DMS79 treated with DMSO at 0.1 percent for 48 hours (cell line): ENCODE results near the gene FALEC.

Source experiments
- DNase-seq: peaks from one replicate; lab custom pipeline; 2025; lab: John Stamatoyannopoulos, UW

Gene FALEC

DNA sequence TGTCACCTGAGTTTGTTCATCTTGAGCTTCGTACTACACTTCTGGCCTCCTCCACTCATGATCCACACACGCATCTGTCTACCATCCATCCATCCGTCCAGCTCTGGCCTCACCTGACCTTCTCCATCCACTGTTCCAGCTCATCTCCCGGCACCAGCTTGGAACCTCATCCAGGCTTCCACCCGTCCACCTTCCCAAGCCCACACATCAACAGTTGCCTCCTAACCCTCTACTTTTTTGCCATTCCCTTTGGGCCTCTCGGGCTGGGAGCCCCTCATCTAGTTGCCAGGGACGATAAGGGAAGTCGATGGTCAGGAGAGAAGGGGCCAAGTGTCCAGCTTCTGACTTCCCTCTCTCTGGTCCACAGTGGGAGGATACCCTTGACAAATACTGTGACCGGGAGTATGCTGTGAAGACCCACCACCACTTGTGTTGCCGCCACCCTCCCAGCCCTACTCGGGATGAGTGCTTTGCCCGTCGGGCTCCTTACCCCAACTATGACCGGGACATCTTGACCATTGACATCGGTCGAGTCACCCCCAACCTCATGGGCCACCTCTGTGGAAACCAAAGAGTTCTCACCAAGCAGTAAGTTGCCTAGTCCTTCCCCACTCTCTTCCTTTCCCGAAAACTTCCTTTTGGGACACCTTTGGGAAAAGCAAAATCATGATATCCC, 3.4 kb upstream of the FALEC start:
- no peak for DNase-seq

DNA sequence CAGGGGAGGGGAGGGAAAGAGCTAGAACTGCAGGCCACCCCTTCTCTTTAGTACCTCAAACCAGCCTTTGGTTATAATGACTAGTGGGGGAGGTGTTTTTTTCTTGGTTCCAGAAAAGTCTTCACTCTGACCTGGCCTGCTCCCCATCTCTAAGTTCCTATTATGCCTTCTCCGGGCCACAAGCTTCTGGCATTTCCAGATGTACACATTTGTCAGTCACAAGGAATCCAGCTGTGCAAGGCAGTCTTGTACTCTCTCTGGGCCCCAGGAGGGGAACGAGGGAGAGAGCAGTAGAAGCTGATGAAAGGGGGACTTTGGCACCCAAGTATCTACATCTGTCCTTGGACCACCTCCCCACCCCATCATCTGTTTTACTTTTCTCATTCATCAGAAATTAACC, 2.7 kb upstream of the FALEC start:
- no peak for DNase-seq

DNA sequence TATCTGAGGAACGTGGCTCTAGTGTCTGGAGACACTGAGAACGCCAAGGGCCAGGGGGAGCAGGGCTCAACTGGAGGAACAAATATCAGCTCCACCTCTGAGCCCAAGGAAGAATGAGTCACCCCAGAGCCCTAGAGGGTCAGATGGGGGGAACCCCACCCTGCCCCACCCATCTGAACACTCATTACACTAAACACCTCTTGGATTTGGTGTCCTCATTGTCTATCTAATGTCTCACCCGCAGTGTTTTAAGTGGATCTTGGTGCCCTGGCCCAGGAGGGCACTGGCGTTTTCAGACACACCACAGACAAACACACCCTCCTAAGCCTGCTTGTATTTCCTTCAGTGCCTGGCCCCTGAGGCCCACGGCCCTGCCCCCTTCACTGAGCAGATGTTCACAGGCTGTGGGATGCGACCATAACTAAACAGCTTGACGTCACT, 2.2 kb upstream of the FALEC start:
- no peak for DNase-seq

DNA sequence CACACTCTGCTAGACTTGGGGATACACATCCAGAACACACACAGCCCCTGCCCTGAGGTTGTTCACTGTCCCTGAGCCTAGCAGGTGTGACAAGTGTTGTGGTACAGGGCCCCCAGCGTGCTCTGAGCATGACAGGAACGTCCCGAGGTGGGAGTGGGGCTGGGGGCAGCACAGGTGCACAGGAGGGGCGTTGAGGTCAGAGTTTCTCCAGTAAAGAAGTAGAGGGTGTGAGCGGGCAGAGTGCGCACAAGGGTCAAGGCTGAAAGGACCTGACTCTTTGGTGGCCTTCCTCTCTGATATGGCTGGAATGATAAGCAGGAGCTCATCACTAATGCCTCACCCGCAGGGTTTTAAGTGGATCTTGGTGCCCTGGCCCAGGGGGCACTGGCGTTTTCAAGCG, 1.3 kb upstream of the FALEC start:
- DNase-seq, result no peak

DNA sequence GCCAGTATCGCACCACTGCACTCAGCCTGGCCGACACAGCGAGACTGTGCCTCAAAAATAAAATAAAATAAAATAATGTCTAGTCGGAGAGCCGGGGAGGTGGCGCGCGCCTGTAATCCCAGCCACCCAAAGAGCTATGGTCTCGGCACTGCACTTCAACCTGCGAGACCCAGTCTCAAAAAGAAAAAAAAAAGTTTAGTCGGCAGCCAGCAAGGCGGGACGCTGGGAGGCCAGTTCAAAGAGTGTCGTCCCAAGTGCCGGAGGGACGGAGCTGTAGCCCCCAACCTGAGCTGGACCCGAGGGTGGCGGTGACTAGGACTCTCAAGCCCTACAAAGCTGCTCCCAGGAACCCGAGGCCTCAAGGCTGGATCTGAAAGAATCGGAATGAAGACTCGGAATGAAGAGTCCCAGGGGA, 632 bp upstream of the FALEC start:
- no peak for DNase-seq

DNA sequence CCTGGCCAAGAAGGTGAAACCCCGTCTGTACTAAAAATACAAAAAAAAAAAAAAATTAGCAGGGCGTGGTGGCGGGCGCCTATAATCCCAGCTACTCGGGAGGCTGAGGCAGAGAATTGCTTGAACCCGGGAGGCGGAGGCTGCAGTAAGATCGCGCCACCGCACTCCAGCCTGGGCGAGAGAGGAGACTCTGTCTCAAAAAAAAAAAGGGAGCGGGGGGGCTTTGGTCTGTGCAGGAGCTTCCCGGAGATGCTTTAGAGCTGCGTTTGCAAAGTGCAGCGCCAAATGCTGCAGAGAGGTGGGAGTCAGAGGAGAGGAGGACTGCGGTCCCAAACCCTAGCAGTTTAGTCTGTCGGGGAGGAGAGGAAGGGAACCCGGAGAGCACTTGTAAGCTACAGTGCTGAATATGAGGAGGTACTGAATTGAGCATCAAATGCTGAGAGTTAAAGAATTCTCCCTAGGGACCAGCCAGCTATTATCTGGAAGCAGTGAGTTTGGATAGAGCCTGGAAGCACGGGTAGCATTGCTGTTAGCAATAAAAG, 569 bp downstream of the FALEC start:
- DNase-seq, result peak; percentile 32

DNA sequence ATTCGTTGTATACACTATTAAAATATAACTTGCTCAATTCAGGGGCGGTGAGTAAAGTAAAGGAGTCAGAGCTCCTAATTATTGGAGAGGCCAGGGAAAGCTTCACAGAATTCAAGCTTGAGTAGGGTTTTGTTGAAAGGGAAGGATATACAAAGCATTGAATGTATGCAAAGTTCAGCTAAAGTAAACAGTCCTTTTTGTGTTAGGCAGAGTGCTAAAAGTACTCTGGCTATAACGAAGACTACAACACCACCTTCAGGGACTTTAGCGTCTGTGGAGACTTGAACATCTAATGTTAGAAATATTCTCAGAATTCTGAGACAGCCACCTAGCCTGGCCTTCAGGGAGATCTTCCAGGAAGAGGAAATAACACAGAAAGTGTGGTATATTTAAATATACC, 1.1 kb downstream of the FALEC start:
- peak; percentile 32 for DNase-seq

DNA sequence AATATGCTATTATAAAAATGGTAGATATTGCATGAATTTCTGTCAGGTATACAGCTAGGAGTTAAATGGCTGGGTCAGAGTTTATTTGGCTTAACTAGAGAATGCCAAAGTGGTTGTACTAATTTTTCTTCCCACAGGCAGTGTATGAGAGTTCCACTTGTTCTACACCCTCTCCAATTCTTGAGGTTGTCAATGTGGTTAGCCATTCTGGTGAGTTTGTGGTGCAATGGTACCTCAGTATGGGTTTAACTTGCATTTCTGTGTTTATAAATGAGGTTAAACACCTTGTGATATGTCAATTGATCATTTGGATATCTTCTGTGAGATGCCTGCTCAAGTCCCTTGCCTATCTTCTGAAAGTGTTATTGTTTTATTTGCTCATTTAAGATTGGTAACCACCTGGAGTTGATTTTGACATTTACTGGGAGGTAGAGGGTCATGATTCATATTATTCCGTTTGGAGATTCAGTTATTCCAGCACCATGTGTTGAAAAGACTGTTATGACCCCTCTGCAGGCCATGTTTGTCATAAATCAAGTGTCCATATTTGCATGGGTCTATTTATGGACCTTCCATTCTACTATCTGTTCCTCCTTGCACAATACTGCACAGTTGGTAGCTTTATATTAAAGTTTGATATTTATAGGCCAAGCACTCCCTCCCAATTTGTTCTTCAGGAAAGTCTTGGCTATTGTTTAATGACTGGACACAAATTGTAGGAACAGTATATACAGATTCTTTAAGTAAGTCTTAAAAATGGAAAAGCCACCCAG, 5.8 kb downstream of the FALEC start:
- DNase-seq, result no peak

DNA sequence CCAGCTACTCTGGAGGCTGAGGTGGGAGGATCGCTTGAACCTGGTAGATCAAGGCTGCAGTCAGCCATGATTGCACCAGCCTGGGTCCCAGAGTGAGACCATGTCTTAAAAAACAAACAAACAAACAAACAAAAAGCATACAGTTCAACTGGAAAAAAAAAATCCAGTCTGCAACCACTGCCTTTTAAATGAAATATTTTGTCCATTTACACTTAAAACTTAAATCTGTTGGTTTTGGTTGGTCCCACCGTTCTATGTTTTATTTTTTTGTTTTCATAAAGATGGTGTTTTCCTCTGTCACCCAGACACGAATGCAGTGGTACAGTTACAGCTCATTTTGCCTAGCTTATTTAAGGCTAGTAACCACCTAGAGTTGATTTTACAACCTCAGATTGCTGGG, 9.8 kb downstream of the FALEC start:
- DNase-seq, result no peak

DNA sequence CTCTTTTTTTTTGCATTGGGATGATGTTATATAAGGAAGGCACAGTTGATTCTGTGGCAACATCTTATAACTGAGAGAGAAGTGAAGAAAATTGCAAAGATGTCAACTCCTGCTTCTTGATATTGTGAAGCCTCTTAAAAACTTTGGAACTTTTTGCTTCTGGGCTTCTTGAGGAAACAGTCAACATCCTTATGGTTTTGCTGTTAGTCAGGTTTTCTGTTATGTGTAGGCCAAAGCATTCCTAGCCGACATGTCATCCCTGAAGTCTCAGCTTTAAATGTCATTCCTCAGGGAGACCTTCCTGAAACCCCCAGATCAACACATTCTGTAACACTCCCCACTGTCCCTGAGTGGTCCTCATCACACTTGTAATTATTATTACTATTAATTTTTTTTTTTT, 12.6 kb downstream of the FALEC start:
- DNase-seq, result no peak

DNA sequence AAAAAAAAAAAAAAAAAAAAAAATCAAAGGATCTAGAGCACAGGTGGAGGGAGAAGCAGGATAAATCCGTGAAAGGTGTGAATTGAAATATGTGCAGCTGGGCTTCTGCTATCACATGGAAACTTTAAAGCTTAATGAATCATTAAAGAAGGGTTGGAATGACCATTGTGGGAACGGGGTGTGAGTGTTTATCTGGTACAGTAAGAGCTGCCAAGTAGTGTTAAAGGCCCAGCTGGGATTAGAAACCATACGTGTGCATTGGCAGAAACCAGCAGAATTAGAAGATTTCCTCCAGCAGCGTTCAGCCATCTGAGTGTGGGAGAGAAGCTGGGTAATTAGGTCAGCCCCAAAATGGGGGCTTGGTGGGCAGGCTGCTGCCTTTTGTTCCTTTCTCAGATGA, 13.5 kb downstream of the FALEC start:
- no peak for DNase-seq

DNA sequence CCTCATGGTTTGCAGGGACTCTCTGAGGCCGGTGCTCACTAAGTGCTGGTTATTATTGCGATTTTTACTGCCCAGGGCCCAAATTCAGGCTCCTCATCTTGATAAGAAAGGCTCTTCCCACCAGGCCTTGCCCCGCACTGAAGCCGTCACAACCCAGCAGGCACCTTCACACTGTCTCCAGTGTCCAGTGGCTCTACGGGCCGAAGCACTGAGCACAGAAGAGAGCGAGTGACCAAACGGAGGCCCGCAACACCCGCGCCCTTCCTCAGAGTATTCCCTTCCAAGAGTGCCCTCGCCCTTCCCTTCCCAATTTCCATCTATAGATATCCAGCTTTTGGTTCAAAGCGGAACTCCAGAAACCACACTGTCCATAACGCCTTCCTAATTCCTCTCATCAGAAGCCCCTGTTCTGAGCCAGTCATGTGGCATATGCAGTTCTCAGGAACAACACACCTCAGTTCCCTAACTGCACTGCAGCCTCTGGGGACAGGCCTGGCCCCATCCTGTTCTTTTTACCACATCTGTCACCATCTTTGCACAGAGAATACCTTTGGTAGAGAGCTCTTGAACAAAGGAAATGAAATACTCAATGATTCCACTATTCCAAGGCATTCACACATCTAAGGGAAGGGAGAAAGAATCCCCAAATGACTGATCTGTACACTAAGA, 15.1 kb downstream of the FALEC start:
- DNase-seq, result no peak

DNA sequence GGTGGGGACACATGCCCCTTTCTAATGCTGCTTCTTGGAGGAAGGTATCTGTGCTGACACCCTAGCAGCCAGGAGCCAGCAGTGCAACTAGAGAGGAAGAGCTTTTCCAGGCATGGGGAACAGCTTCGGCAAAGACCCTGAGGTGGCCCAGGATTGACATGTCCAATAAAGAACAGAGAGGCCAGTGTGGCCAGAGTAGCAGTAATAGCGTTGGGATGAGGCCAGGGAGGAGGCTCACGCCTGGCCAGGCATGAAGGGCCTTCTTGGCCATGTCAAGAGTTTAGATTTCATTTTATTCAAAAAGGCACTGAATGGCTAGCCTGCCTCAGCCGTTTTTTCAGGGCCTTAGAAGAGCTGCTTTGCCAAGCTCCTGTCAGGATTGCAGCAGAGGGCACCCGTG, 17.3 kb downstream of the FALEC start:
- no peak for DNase-seq

DNA sequence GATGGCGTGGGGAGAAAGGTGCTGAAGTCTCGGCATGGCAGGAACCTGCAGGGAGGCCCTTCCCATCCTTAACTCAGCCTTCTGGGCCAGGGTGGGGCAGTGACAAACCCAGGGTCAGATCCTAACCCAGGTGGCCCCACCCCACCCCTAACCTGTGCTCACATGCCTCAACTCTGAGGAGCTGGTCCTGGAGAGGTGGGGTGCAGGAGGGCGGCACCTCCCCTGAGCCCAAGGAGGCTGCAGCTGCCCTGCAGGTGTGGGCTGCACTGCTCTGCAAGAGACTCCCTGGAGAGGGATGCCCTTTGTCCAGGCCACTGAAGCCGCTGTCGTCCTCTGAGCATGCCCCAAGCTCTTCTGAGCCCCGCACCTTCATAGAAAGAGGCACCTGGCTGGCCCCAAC, 18.4 kb downstream of the FALEC start:
- DNase-seq, result no peak

DNA sequence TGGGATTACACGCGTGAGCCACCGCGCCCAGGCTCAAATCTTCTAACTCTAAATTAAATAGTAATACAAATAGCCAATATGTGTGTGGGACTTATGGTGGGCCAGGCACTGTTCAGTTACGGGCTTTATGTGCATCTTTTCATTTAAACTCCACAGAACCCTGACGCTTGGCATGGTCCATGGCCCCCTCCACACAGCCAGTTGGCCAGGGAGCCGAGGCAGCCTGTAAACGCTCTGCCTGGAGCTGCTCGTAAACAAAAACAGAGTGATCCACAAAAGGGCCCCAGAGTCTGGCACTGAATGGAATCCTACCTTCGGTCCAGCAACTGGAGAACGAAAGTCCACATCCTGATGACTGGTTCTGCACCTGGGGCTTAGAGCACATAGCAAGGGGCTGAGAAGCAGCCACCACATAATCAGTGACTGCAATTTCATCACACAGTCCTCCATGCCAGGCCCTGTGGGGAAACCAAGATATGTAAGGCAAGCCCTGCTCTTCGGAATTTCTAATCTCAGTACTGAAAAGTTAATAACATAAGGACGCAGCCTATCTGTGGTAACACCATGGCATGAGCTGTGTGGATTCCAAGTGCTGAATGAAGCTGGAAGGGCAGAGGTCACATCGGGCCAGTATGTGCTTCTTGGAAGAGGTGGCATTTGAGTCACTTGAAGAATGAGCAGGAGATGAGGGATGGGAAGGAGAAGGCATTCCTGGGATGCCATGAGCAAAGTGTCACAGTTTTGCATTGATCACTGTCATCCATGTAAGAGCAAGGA, 20.1 kb downstream of the FALEC start:
- DNase-seq, result no peak

DNA sequence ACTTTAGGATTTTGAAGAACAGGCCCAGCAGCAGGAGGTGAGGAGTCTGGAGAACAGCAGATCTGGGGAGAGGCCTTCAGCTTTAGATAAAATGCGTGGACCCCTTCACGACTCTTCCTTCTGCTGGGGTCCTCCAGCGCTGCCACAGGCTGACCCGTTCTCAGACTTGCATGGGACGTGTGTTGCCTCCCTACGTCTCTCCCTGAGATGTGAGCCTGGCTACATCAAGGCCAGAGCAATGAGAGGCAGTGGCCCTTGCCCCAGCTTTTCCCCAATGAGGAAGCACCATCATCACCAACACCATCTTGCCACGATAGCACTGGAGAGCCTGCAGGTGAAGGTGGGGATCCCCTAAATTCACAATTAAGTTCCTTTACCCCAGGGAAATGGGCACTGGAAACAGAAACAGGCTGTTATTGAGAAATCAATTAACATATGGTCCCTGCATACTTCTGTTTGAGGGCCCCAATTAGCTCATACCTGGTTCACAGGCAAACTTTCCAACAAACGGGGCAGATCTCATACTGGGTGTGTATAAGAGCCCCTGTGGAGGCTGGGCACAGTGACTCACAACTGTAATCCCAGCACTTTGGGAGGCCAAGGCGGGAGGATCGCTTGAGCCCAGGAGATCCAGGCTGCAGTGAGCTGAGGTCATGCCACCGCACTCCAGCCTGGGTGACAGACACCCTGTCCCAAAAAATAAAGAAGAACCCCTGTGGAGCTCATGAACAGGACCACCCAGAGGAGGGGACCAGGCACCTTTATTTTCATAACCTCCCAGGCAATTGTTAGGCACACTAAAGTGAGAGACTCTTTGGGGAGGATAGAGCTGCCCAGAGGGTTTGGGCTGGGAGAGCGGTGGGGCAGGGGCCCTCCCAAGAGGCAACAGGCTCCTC, 21.5 kb downstream of the FALEC start:
- DNase-seq, result no peak

DNA sequence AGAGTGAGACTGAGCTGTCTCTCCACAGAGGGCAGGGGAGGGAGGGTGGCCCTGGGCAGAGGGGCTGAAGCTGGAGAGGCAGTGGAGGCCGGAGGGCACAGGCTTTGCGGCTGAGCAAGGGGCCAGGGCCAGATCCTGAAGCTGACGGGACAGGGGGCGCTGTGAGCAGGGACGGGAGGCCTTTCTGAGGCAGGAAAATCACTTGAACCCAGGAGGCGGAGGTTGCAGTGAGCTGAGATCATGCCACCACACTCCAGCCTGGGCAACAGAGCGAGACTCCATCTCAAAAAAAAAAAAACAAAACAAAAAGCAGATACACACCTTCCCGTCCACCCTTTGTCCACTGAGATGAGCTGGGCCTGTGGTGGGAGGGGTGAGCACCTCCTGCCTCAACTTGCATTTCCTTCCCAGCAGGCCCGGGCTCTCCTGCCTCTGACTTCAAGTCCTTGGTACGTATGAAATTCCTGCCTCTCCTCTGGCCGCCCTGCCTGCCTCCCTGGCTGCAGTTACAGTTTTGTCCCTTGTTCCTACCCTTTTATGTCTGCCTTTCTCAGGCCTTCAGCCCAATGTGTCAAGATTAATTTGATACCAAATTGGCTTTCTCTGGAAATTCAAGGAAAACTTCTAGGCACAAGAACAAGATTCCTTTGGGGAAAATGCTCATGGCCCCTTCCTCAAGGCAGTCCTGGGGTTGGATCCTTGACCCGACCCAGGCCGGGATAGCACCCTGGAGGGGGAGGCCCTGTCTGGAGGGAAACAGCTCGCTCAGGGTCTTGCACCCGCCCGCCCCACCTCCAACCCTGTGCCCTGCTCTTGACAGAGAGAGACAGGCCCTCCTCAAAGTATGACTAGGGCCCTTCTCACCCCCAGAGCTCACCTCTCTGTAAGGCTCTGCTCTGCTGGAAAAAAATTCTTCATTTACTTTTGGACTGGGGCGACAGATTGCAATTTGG, 22.5 kb downstream of the FALEC start:
- no peak for DNase-seq

DNA sequence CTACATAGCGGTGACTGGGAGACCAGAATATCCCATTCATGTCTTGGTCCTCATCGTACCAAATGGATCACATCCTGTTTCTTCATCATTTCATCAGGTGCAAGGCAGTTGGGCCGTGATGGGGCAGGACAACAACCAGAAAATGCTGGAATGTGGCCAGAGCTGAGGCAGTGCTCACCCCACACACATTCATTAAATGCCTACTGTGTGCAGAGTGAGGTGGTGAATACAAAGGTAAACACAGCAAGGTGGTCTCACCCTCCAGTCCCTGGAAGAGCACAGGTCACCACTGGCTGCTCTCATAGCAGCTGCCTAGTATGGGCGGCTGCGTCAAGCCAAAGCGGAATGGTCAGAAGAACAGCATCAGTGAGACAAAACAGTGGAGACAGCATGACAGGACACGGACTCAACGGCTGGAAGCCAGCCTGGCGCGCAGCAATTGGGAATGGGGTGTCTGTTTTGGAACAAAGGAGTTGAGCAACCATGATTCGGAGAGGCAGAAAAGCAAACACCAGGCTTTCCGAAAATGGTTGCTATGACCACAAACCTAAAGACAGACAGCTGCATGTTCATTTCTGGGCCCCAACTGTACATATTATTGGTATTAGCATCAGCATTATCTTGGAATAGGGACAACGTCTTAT, 28.1 kb downstream of the FALEC start:
- DNase-seq, result no peak

DNA sequence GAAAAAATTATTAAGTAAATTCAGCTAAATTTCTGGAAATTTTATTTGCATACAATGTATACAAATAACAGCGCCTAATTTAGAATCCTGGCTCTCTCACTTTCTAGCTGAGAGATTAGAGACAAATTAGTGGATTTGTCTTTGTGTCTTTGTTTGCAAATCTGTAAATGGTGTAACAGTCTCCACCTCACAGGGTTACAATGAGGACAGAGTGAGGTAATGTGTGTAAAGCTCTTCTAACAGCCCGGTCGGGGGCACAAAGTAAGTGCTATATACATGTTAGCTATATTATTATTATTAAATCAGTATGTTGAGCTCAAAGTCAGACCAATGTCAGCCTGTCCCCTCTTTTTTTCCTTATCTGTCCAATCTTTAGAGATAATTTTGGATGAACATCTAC, 28.7 kb downstream of the FALEC start:
- DNase-seq, result no peak
